A673 (cell line): ENCODE measurements around the gene PRCD.

Source experiments
- EZH2 ChIP-seq: fragments of 200-600 bp; sonication (generic); IDR thresholded peaks from 2 replicates; pipeline ENCODE4 v1.6.1; 2017; ENCODE audit warnings: borderline replicate concordance, low read depth, mild to moderate bottlenecking, mixed read lengths, antibody characterized with exemption, low read length; ENCODE audit not compliant: poor library complexity, severe bottlenecking
- TF ChIP-seq, protein P1 (sequence below): fragments of 300-800, 200-600 bp; sonication (generic); conservative IDR thresholded peaks from 2 replicates; pipeline ENCODE4 v1.5.1; 2017; ENCODE audit warnings: low read depth, mild to moderate bottlenecking, antibody characterized with exemption, low read length, moderate library complexity, mixed read lengths

DNA sequence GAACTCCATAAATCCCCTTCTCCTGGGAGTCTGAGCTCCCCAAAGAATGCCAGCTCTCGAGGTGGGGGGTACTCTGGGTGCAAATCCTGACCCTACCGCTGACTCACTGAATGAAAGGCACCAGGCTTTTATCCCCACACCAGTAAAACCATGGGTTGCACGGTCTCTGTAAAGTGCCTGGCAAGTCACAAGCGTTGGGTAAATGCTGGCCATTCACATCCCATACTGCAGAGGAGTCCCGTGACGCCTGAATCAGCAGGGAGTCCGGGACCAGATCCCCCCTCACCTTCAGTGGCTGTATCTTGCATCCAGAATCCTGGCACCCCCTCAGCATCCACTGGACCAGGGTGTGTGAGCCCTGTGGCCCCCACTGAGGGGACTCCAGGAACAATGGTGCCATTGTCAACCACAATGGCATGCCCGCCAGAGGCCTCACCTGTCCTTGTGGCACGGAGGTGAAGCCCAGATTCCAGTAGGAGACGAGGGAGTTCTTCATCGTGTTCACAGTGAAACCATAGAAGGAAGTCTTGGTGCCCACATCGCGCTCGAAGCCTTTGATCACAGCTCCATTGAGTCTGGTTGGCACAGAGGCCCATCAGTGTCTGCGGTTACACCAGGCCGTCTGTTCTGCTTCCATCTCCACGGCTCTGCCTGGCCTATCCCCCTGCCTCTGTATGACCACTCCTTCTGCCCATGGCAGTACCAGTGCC lies 32.5 kb downstream of the PRCD start:
- TF ChIP-seq, protein P1, sequence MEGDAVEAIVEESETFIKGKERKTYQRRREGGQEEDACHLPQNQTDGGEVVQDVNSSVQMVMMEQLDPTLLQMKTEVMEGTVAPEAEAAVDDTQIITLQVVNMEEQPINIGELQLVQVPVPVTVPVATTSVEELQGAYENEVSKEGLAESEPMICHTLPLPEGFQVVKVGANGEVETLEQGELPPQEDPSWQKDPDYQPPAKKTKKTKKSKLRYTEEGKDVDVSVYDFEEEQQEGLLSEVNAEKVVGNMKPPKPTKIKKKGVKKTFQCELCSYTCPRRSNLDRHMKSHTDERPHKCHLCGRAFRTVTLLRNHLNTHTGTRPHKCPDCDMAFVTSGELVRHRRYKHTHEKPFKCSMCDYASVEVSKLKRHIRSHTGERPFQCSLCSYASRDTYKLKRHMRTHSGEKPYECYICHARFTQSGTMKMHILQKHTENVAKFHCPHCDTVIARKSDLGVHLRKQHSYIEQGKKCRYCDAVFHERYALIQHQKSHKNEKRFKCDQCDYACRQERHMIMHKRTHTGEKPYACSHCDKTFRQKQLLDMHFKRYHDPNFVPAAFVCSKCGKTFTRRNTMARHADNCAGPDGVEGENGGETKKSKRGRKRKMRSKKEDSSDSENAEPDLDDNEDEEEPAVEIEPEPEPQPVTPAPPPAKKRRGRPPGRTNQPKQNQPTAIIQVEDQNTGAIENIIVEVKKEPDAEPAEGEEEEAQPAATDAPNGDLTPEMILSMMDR = no peak
- no peak for TF ChIP-seq EZH2
